ENCODE results near the gene TMEM242.
"Not testable (repeated sequence)": the region's sequence is repeated elsewhere in the genome, so short reads cannot be mapped to it uniquely, and the experiment has no call there.

Gene TMEM242

DNA sequence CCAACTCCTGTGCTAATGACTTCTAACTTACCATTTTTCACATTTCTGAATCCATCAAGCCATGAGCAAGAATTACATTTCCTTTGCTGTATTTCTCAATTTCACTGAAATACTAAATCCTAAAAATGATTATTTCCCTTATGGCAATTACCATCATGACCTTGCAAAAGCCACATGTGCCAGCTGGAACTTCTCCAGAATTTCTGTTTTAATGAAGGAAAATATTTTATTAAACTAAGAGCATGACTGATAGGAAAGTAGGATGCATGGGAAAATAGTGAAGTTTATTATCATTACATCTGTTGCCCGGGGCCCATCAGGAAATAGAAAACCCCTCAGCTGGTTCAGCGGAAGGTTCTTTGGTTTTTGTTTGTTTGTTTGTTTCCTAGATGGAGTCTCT is 14.4 kb upstream of the TMEM242 start:
- Histone ChIP-seq H3K36me3 (ENCODE audit: insufficient read depth, low read length) (no peaks in the 10 kb centered on the region), H3K4me3 (ENCODE audit: low read depth in 1 of 2, low read length in 2 of 2) (no peak overlapping the region), H3K27ac (ENCODE audit: low read depth, low read length) (no peak overlapping the region), H3K27me3 (ENCODE audit: control insufficient read depth in 1 of 2, insufficient read depth in 2 of 2, low read length in 2 of 2) (peaks cover 0 to 4% of the 10 kb centered on the region in 2 donors), H3K9ac (ENCODE audit: low read length) (no peak overlapping the region), H3K4me1 (ENCODE audit: insufficient read depth, low read length) (no peaks in the 10 kb centered on the region), H3K9me3 (ENCODE audit: low read length) (no peaks in the 10 kb centered on the region)

DNA sequence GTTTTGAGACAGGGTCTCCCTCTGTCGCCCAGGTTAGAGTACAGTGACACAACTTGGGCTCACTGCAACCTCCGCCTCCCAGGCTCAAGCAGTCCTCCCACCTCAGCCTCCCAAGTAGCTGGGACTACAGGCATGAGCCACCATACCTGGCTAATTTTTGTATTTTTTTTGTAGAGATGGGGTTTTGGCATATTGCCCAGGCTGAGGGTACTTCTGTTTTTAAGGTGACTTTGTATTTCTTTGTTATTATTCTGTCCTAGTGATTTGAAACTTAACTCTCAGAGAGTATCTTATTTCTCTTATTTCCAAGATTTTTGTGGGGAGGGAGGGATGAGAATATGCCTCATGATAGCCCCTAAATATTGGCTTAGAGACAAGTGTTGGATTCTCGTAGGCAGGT is 14.0 kb upstream of the TMEM242 start:
- H3K4me1 ChIP-seq (ENCODE audit: insufficient read depth, low read length); H3K9ac ChIP-seq (ENCODE audit: low read length); H3K27ac ChIP-seq (ENCODE audit: low read depth, low read length); H3K4me3 ChIP-seq (ENCODE audit: low read depth in 1 of 2, low read length in 2 of 2); H3K9me3 ChIP-seq (ENCODE audit: low read length); H3K36me3 ChIP-seq (ENCODE audit: insufficient read depth, low read length); H3K27me3 ChIP-seq (ENCODE audit: control insufficient read depth in 1 of 2, insufficient read depth in 2 of 2, low read length in 2 of 2): not testable (repeated sequence)

DNA sequence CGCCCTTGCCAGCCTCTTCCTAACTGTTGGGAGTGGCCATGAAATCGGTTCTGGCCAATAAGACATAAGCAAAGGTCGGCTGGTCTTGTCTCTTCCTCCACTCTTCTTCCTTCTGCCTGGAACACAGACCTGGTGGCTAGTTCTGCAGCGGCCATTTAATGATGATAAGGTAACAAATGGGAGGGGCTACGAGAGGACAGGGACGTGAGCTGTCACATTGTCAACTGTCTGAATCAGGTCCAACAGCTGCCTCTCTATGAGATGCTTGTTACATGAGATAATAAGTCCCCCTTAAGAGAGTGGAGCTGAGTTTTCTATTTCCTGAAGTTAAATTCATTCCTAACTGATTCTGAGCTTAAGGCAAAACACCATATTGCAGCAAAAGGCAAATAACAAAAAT is 12.5 kb upstream of the TMEM242 start:
- no peaks in the 10 kb centered on the region for H3K36me3 ChIP-seq (ENCODE audit: insufficient read depth, low read length)
- H3K9ac ChIP-seq (ENCODE audit: low read length) = no peak overlapping the region
- H3K4me3 ChIP-seq (ENCODE audit: low read depth in 1 of 2, low read length in 2 of 2) = no peak overlapping the region
- no peak overlapping the region for H3K27ac ChIP-seq (ENCODE audit: low read depth, low read length)
- peaks cover 0 to 4% of the 10 kb centered on the region in 2 donors for H3K27me3 ChIP-seq (ENCODE audit: control insufficient read depth in 1 of 2, insufficient read depth in 2 of 2, low read length in 2 of 2)
- H3K9me3 ChIP-seq (ENCODE audit: low read length) = no peaks in the 10 kb centered on the region
- no peaks in the 10 kb centered on the region for H3K4me1 ChIP-seq (ENCODE audit: insufficient read depth, low read length)

DNA sequence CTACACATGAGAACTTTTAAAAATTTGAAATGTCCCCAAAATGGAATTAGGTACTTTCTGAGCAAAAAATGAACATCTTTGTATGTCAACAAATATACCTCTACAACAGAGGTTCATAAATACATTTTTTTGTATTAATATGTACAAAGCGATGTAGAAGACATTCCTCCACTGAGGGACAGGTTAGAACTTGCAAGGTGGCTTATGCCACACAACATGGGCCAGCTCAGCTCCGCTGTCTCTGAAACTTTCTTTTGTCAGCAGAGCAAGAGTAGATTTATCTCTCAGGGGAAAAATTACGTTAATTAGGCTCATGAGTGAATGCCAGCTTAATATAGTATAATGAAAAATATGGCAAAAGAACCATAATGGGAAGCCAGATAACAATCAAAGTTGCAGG is 10.6 kb upstream of the TMEM242 start:
- no peak overlapping the region for H3K9ac ChIP-seq (ENCODE audit: low read length)
- H3K27ac ChIP-seq (ENCODE audit: low read depth, low read length) = no peak overlapping the region
- H3K4me3 ChIP-seq (ENCODE audit: low read depth in 1 of 2, low read length in 2 of 2) = no peak overlapping the region
- H3K36me3 ChIP-seq (ENCODE audit: insufficient read depth, low read length) = no peaks in the 10 kb centered on the region
- H3K9me3 ChIP-seq (ENCODE audit: low read length) = no peaks in the 10 kb centered on the region
- peaks cover 0 to 4% of the 10 kb centered on the region in 2 donors for H3K27me3 ChIP-seq (ENCODE audit: control insufficient read depth in 1 of 2, insufficient read depth in 2 of 2, low read length in 2 of 2)
- no peaks in the 10 kb centered on the region for H3K4me1 ChIP-seq (ENCODE audit: insufficient read depth, low read length)

DNA sequence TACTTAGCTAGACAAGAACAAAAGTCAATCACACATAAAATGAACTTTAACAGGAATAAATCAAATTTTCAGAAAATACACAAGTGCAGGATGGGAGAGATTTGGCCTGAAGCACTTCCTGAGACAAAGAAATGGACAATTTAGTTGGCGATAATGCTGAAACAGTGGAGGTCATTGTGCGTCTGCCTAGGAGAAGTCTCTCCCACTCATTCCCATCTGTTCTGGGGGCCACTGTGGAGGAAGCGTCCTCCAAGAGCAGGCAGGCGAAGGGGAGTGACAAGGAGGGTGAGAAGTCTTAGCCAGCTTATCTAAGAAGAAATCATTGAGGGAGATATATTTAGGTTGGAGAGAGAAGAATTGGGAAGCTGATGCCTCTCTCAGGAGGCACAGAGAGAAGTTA is 10.2 kb upstream of the TMEM242 start:
- H3K27me3 ChIP-seq (ENCODE audit: control insufficient read depth in 1 of 2, insufficient read depth in 2 of 2, low read length in 2 of 2) = peaks cover 0 to 4% of the 10 kb centered on the region in 2 donors
- H3K9ac ChIP-seq (ENCODE audit: low read length) = no peak overlapping the region
- no peaks in the 10 kb centered on the region for H3K36me3 ChIP-seq (ENCODE audit: insufficient read depth, low read length)
- no peaks in the 10 kb centered on the region for H3K9me3 ChIP-seq (ENCODE audit: low read length)
- no peak overlapping the region for H3K4me3 ChIP-seq (ENCODE audit: low read depth in 1 of 2, low read length in 2 of 2)
- no peak overlapping the region for H3K27ac ChIP-seq (ENCODE audit: low read depth, low read length)
- H3K4me1 ChIP-seq (ENCODE audit: insufficient read depth, low read length) = no peaks in the 10 kb centered on the region

DNA sequence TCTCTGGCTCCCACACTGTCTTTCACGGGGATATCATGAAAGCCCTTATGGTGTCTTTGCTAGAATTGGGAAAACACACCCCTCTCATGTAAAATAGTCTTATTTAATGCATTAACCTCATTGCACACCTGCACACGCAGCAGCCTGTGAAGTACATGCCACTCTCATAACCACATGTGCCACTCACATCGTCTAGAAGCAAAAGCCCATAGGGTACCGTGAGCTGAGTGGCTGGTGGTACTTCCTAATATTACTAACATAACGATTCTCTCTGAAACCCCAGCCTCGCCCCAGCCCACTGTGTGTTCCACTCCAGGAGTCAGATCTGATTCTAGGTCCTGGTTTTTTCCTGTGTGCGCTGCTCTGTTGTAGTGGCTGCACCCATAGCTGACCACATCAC is 9.5 kb upstream of the TMEM242 start:
- no peak overlapping the region for H3K27ac ChIP-seq (ENCODE audit: low read depth, low read length)

DNA sequence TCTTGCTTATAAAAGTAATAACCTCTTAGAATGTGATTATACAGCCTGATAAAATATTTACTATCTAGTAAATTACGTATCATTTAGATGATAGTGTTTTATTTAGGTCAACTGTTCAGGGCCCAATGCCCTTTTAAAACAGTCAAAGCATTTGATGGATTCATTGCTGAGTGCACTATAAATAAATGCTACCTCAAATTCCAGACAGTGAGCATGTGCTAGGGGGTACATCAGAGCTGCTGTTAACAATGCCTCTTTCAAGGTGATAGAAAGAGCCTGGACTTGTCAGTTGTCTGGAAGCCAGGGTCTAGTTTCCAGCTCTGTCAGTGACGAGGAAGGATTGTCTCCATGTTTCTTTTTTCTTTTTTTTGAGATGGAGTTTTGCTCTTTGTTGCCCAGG is 7.5 kb upstream of the TMEM242 start:
- no peaks in the 10 kb centered on the region for H3K9me3 ChIP-seq (ENCODE audit: low read length)
- H3K4me1 ChIP-seq (ENCODE audit: insufficient read depth, low read length) = no peaks in the 10 kb centered on the region
- no peak overlapping the region for H3K27ac ChIP-seq (ENCODE audit: low read depth, low read length)
- no peak overlapping the region for H3K4me3 ChIP-seq (ENCODE audit: low read depth in 1 of 2, low read length in 2 of 2)
- peaks cover 0 to 4% of the 10 kb centered on the region in 2 donors for H3K27me3 ChIP-seq (ENCODE audit: control insufficient read depth in 1 of 2, insufficient read depth in 2 of 2, low read length in 2 of 2)
- no peaks in the 10 kb centered on the region for H3K36me3 ChIP-seq (ENCODE audit: insufficient read depth, low read length)
- no peak overlapping the region for H3K9ac ChIP-seq (ENCODE audit: low read length)

More for the DNA sequence above, 9.5 kb upstream of the TMEM242 start:
- no peaks in the 10 kb centered on the region for H3K4me1 ChIP-seq (ENCODE audit: insufficient read depth, low read length)
- no peak overlapping the region for H3K9ac ChIP-seq (ENCODE audit: low read length)
- H3K27me3 ChIP-seq (ENCODE audit: control insufficient read depth in 1 of 2, insufficient read depth in 2 of 2, low read length in 2 of 2) = peaks cover 0 to 4% of the 10 kb centered on the region in 2 donors
- no peaks in the 10 kb centered on the region for H3K36me3 ChIP-seq (ENCODE audit: insufficient read depth, low read length)
- H3K9me3 ChIP-seq (ENCODE audit: low read length) = no peaks in the 10 kb centered on the region
- no peak overlapping the region for H3K4me3 ChIP-seq (ENCODE audit: low read depth in 1 of 2, low read length in 2 of 2)

DNA sequence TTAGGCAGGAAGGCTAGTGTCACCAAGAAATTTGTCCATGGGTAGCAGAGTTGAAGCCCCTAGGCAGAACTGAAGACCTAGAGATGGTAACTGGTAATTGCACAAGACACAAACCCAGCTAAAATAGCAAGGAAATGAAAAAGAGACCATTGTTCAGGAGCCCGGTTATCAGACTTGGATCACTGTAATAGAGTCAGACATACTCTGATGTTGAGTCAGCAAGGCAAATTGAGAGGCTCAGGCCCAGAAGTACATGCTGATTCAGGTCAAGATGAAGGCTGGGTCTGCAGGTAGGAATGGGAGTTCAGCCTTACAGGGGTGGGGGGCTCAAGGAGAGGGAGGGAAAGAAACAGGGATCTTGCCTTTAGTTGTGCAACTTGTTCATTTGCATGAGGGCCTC is 6.5 kb upstream of the TMEM242 start:
- no peaks in the 10 kb centered on the region for H3K9me3 ChIP-seq (ENCODE audit: low read length)
- H3K9ac ChIP-seq (ENCODE audit: low read length) = no peak overlapping the region
- H3K4me3 ChIP-seq (ENCODE audit: low read depth in 1 of 2, low read length in 2 of 2) = no peak overlapping the region
- H3K27me3 ChIP-seq (ENCODE audit: control insufficient read depth in 1 of 2, insufficient read depth in 2 of 2, low read length in 2 of 2) = peaks cover 0 to 4% of the 10 kb centered on the region in 2 donors
- no peaks in the 10 kb centered on the region for H3K36me3 ChIP-seq (ENCODE audit: insufficient read depth, low read length)
- no peak overlapping the region for H3K27ac ChIP-seq (ENCODE audit: low read depth, low read length)
- no peaks in the 10 kb centered on the region for H3K4me1 ChIP-seq (ENCODE audit: insufficient read depth, low read length)

DNA sequence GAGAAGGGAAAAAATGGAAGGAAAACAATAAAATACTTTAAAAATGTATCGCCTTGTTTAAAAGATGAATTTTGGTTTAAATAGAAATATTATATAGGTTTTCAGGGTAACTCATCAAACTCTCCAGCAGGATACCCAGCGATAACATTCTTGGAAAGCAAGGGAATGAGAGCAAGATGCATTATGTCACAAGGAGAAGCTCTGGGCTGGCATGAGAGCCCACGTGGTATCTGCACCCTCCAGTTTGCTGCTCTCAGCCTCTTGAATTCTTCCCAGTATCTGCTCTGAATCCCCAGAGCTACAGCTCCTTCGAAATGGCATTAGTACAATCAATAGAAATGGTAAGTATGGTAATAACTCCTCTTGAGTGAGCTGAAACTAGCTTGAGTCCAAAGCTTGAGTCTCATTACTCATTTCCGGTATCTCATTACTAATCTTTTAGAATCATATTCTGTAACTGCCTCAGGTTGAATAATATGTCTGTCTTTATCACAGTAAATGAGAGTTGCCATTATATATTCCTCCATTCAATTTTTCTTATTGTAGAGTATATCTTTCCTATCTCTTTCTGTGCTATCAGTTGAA is 4.9 kb upstream of the TMEM242 start:
- Histone ChIP-seq H3K9ac (ENCODE audit: low read length) (no peak overlapping the region), H3K4me3 (ENCODE audit: low read depth in 1 of 2, low read length in 2 of 2) (no peak overlapping the region), H3K9me3 (ENCODE audit: low read length) (no peaks in the 10 kb centered on the region), H3K4me1 (ENCODE audit: insufficient read depth, low read length) (peaks cover 4% of the 10 kb centered on the region), H3K27me3 (ENCODE audit: control insufficient read depth in 1 of 2, insufficient read depth in 2 of 2, low read length in 2 of 2) (no peaks in the 10 kb centered on the region), H3K27ac (ENCODE audit: low read depth, low read length) (no peak overlapping the region), H3K36me3 (ENCODE audit: insufficient read depth, low read length) (no peaks in the 10 kb centered on the region)

DNA sequence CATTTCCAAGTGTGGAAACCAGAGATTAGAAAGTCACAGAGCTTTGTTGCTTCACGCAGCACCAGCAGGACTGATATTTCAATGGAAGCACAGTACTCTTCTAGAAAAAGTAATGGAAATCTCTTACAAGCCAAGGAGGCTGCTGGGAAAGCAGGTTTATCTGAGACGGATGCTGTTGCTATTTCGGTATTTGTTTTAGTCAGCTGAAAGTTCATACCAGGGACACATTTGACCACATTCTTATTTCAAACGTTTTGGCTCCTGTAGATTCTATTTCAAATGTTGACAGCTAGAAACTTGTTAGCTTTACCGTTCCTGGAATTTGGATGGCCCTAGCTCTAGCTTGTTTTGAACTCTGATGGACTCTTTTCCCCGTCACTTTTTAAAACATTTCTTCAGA is 3.7 kb upstream of the TMEM242 start:
- Histone ChIP-seq H3K4me1 (ENCODE audit: insufficient read depth, low read length) (peaks cover 12% of the 10 kb centered on the region), H3K36me3 (ENCODE audit: insufficient read depth, low read length) (no peaks in the 10 kb centered on the region), H3K27me3 (ENCODE audit: control insufficient read depth in 1 of 2, insufficient read depth in 2 of 2, low read length in 2 of 2) (no peaks in the 10 kb centered on the region), H3K27ac (ENCODE audit: low read depth, low read length) (no peak overlapping the region), H3K9me3 (ENCODE audit: low read length) (no peaks in the 10 kb centered on the region), H3K9ac (ENCODE audit: low read length) (no peak overlapping the region), H3K4me3 (ENCODE audit: low read depth in 1 of 2, low read length in 2 of 2) (no peak overlapping the region)

DNA sequence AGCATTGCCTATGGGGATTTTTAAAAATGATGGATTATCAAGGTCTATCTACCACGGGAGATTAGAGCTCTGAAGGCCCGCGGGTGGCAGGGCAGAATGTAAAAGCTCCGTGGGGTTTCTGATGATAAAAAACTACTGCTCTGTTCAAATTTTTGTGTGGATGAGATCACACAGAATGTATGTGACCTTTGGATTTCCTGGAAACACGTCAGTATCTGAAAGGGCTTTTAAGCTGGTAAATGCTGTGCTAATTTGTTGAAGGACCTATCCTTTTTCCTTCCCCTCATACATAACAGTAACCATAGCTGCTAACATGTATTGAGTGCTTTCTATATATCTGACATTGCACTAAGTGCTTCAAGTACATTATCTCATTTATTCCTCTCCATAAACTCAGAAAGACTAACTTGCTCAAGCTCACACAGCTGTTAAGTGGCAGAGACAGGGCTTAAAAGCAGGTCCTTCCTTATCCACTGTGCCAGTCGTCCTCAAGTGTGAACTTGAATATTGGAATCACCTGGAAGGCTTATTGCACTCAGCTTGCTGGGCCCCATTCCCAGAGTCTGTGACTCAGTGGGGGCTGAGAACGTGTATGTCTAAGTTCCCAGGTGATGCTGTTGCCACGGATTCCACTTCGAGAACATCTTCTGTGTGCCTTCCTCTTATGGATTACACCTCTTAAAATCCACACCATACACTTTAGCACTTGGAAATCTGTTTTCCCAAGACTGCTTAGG is 1.9 kb upstream of the TMEM242 start:
- H3K27ac ChIP-seq (ENCODE audit: low read depth, low read length) = no peak overlapping the region
- no peaks in the 10 kb centered on the region for H3K9me3 ChIP-seq (ENCODE audit: low read length)
- peaks cover 6% of the 10 kb centered on the region for H3K36me3 ChIP-seq (ENCODE audit: insufficient read depth, low read length)
- H3K4me3 ChIP-seq (ENCODE audit: low read depth in 1 of 2, low read length in 2 of 2) = no peak overlapping the region
- H3K4me1 ChIP-seq (ENCODE audit: insufficient read depth, low read length) = peaks cover 12% of the 10 kb centered on the region
- no peak overlapping the region for H3K9ac ChIP-seq (ENCODE audit: low read length)
- no peaks in the 10 kb centered on the region for H3K27me3 ChIP-seq (ENCODE audit: control insufficient read depth in 1 of 2, insufficient read depth in 2 of 2, low read length in 2 of 2)

DNA sequence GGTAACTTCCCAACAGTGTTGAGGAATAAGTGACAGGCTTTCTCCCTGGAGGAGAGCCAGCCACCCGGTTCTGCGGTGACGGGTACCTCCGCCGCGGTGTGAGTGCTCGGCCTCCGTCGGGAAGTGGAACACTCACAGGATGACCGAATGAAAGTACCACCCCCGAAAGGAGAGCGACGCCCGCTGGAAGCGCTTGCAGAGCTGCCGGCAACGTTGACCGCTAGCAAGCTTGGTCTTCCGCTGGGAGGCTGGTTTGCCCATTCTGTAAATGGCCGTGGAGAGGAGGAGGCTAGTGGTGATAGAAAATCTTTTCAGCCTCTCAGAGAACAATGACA is 614 bp upstream of the TMEM242 start:
- peak overlapping the region; percentile 95 for H3K9ac ChIP-seq (ENCODE audit: low read length)
- peak overlapping the region; percentile 30 to 96 for H3K4me3 ChIP-seq (ENCODE audit: low read depth in 1 of 2, low read length in 2 of 2)
- peaks cover 8% of the 10 kb centered on the region for H3K36me3 ChIP-seq (ENCODE audit: insufficient read depth, low read length)
- H3K4me1 ChIP-seq (ENCODE audit: insufficient read depth, low read length) = peaks cover 12% of the 10 kb centered on the region
- no peaks in the 10 kb centered on the region for H3K27me3 ChIP-seq (ENCODE audit: control insufficient read depth in 1 of 2, insufficient read depth in 2 of 2, low read length in 2 of 2)
- no peaks in the 10 kb centered on the region for H3K9me3 ChIP-seq (ENCODE audit: low read length)
- H3K27ac ChIP-seq (ENCODE audit: low read depth, low read length) = peak overlapping the region; percentile 83
